ENCODE measurements around the gene SUN5. TPM values are rescaled to one million over a fixed set of nuclear protein-coding genes. Genes with fewer than 3 reads are reported as not detected.

The SUN5 gene
- total and polyA plus RNA-seq, 2 of the 8 experiments (the other 6 are each of a cell fraction or from before 2014, with no cell fraction given), result not detected

GRCh38 chr20:33019465-33020277, 15.4 kb upstream of the SUN5 start:
- CTCF ChIA-PET (ENCODE audit: partially characterized antibody), result interaction anchor here (0.9 to 11.8 kb wide), 4 partner anchors 11 to 76 kb away, joined by 3 to 86 read pairs (median 4); partner anchors contain the start of genes BPIFB2 and SUN5
- TF ChIP-seq KDM1A (IDR thresholded peaks at IDR 0.05; ENCODE audit: borderline replicate concordance, low read length), result peak; percentile 9; the same call in 1 of the 2 replicates
- TF ChIP-seq SUZ12 (IDR thresholded peaks at IDR 0.05; ENCODE audit: low read length), result no peak

More at GRCh38 chr20:33019465-33020277, 15.4 kb upstream of the SUN5 start:
- Histone ChIP-seq H2BK120ac (replicated peaks; ENCODE audit: low read depth, low read length) (no peak overlapping the region), H3K27ac (ENCODE audit: low read depth, low read length) (no peak overlapping the region), H3K56ac (replicated peaks; ENCODE audit: insufficient read length, low read depth, low read length) (no peak overlapping the region), H3K79me2 (ENCODE audit: control insufficient read depth in 1 of 2, insufficient read depth in 2 of 2, low read length in 2 of 2) (no peaks in the 10 kb centered on the region), H3K4me2 (ENCODE audit: insufficient read depth in 1 of 2, low read depth in 2 of 2, low read length in 2 of 2) (no peak overlapping the region), H3K9ac (replicated peaks in 1 of 4; ENCODE audit: extremely low read depth in 1 of 4, low read depth in 3 of 4, low read length in 3 of 4) (no peak overlapping the region), H4K5ac (ENCODE audit: insufficient read length, low read depth, low read length) (no peak overlapping the region), H3K14ac (ENCODE audit: insufficient read length) (no peak overlapping the region), H2BK5ac (ENCODE audit: low read depth, low read length) (no peak overlapping the region), H3K36me3 (ENCODE audit: control insufficient read depth in 2 of 4, insufficient read depth in 4 of 4, low read length in 3 of 4) (no peaks in the 10 kb centered on the region), H2BK12ac (ENCODE audit: low read depth, low read length) (no peak overlapping the region), H3K23ac (ENCODE audit: insufficient read length) (no peak overlapping the region), H3K9me3 (ENCODE audit: insufficient read depth in 2 of 2, low read depth in 1 of 2, low read length in 1 of 2) (no peaks in the 10 kb centered on the region), H3K4me1 (replicated peaks in 1 of 4; ENCODE audit: control insufficient read depth in 3 of 4, insufficient read depth in 4 of 4, low read length in 3 of 4) (0 out of 7 replicates have a peak, but pooled peaks cover 0 to 3% (median 0%) of the 10 kb centered on the region in 4 experiments), H4K91ac (replicated peaks; ENCODE audit: insufficient read length, low read length) (no peak overlapping the region), H4K8ac (ENCODE audit: extremely low read depth, insufficient read depth, low read length) (0 out of 2 replicates have a peak overlapping the region, but pooled peaks have one; percentile 9), H3K4me3 (ENCODE audit: extremely low read depth in 1 of 4, insufficient read depth in 2 of 4, low read depth in 3 of 4, low read length in 4 of 4) (no peak overlapping the region), H3K23me2 (ENCODE audit: low read depth, low read length) (no peaks in the 10 kb centered on the region), H4K20me1 (replicated peaks in 1 of 2; ENCODE audit: control insufficient read depth in 1 of 2, insufficient read depth in 2 of 2, low read length in 2 of 2) (peaks cover 0 to 2% of the 10 kb centered on the region in 2 experiments), H3K4ac (replicated peaks; ENCODE audit: insufficient read length, low read depth, low read length) (no peak overlapping the region), H3K79me1 (ENCODE audit: low read depth, low read length) (no peaks in the 10 kb centered on the region), H3K27me3 (replicated peaks in 1 of 4; ENCODE audit: control insufficient read depth in 3 of 4, extremely low read depth in 1 of 4, insufficient read depth in 3 of 4, low read length in 3 of 4) (no peaks in the 10 kb centered on the region), H2AFZ (ENCODE audit: low read length) (no peak overlapping the region), H3K18ac (ENCODE audit: extremely low read depth, low read length) (no peak overlapping the region), H2AK5ac (ENCODE audit: low read depth, low read length) (no peak overlapping the region), H2BK20ac (ENCODE audit: low read length) (no peak overlapping the region), H2BK15ac (ENCODE audit: low read length) (no peak overlapping the region)
- POLR2A ChIA-PET (ENCODE audit: partially characterized antibody), result interaction anchor here (0.6 to 1.2 kb wide), 2 partner anchors 99 to 151 kb away, joined by 3 to 4 read pairs; no protein-coding TSS in a partner anchor
- WGBS, 2 experiments (ENCODE audit: extremely low coverage in 1 of 2, insufficient coverage in 1 of 2, insufficient read length in 1 of 2, insufficient replicate concordance in 2 of 2, low coverage in 1 of 2, low lambda C conversion rate in 2 of 2, missing lambda C conversion rate in 1 of 2), result 90% methylated on average over 23 of the region's 23 CpGs; no CpG with 5 or more reads in 1 of the 2 experiments
- DNase-seq (ENCODE audit: low read depth in 1 of 2, low spot score in 2 of 2) (no peak), FAIRE-seq (no peak)
